HEK293T (cell line): ENCODE measurements around the gene EPB41L2.

Experiments
- CTCF ChIA-PET: fragments of 350-600 bp; formaldehyde crosslinking; extraction: SDS; loops from one replicate; lab custom pipeline; 2021; ENCODE audit warnings: antibody characterized with exemption, inconsistent platforms; lab: Yijun Ruan, JAX
- POLR2A ChIA-PET: fragments of 350-600 bp; formaldehyde crosslinking; extraction: SDS; loops from one replicate; lab custom pipeline; 2020; ENCODE audit warnings: antibody characterized with exemption, inconsistent platforms; lab: Yijun Ruan, JAX
- DNase-seq: peaks from one replicate; pipeline ENCODE4 v3.0.0; 2012; ENCODE audit warnings: mixed read lengths; ENCODE audit errors: extremely low spot score
- ARNT ChIP-seq: fragments of 450-650 bp; IDR thresholded peaks from 2 replicates; pipeline ENCODE4 v1.6.1; 2017; ENCODE audit warnings: mild to moderate bottlenecking
- BHLHE40 ChIP-seq: fragments of 450-650 bp; IDR thresholded peaks from 2 replicates; pipeline ENCODE4 v1.6.1; 2016; ENCODE audit warnings: mild to moderate bottlenecking, moderate library complexity, borderline replicate concordance
- CTBP1 ChIP-seq: fragments of 450-650 bp; IDR thresholded peaks from 2 replicates; pipeline ENCODE4 v1.6.1; 2016; ENCODE audit warnings: borderline replicate concordance
- ELF4 ChIP-seq: fragments of 450-650 bp; IDR thresholded peaks from 2 replicates; pipeline ENCODE4 v1.6.1; 2017; ENCODE audit warnings: antibody characterized with exemption
- FOXA1 ChIP-seq: fragments of 450-650 bp; IDR thresholded peaks from 2 replicates; pipeline ENCODE4 v1.6.1; 2016; ENCODE audit warnings: mild to moderate bottlenecking
- FOXK2 ChIP-seq: fragments of 450-650 bp; IDR thresholded peaks from 2 replicates; pipeline ENCODE4 v1.6.1; 2016; ENCODE audit warnings: mild to moderate bottlenecking
- FOXM1 ChIP-seq: fragments of 450-650 bp; IDR thresholded peaks from 2 replicates; pipeline ENCODE4 v1.6.1; 2017; ENCODE audit warnings: mild to moderate bottlenecking, borderline replicate concordance
- HDGF ChIP-seq: fragments of 450-650 bp; IDR thresholded peaks from 2 replicates; pipeline ENCODE4 v1.6.1; 2017; ENCODE audit warnings: antibody characterized with exemption, borderline replicate concordance
- L3MBTL2 ChIP-seq: fragments of 450-650 bp; conservative IDR thresholded peaks from 2 replicates; pipeline ENCODE4 v1.6.1; 2016; ENCODE audit warnings: mild to moderate bottlenecking
- LEF1 ChIP-seq: fragments of 450-650 bp; IDR thresholded peaks from 2 replicates; pipeline ENCODE4 v1.6.1; 2017; ENCODE audit warnings: mild to moderate bottlenecking, borderline replicate concordance
- NFRKB ChIP-seq: fragments of 450-650 bp; IDR thresholded peaks from 2 replicates; pipeline ENCODE4 v1.6.1; 2016; ENCODE audit warnings: mild to moderate bottlenecking, moderate library complexity
- PKNOX1 ChIP-seq: fragments of 450-650 bp; IDR thresholded peaks from 2 replicates; pipeline ENCODE4 v1.6.1; 2016
- SP1 ChIP-seq: fragments of 450-650 bp; IDR thresholded peaks from 2 replicates; pipeline ENCODE4 v1.6.1; 2017
- SUZ12 ChIP-seq: fragments of 450-650 bp; IDR thresholded peaks from 2 replicates; pipeline ENCODE4 v1.6.1; 2016; ENCODE audit warnings: mild to moderate bottlenecking
- TARDBP ChIP-seq: fragments of 450-650 bp; IDR thresholded peaks from 2 replicates; pipeline ENCODE4 v1.6.1; 2016
- ZNF384 ChIP-seq: fragments of 450-650 bp; IDR thresholded peaks from 2 replicates; pipeline ENCODE4 v1.6.1; 2016

EPB41L2 gene

DNA sequence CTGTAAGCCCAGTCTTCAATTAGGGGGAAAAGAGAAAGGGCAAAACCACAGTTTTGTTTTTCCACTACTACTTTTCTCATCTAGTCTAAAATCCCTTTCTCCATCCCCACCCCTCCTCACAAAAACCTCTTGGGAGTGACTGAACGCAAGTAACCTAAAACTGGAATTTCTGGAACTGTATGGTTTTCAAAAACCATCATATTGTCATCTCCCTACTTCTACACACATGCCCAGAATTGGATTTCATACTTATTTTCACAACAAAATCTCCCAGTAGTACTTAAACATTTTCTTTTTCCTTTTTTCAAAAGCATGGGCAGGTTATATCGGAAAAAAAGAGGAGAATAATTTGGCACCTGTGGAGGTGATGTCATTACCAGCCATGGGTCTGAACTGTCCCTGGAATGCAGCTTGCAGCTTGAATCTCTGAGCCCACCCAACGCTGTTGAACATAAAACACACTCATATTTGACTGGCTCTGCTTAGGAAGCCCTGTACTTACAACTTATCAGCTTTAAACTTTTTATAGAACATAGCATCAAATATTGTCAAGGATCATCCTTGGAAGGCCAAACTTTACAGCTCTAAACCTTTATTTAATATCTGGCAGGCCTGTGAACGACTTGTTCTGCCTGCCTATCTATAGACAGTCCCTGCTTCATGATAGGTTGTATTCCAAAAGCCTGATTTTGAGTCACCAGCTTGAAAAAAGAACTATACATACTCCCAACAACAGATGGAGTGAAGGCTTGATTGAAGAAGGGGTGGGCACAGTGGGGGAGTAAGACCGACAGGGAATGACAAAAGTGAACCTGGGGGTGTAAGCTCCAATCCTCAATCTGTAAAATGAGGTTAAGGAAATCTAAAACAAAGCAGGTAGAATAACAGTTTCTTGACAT lies 59.3 kb downstream of the EPB41L2 start:
- TF ChIP-seq ARNT (no peak), FOXA1 (no peak), SP1 (no peak), NFRKB (no peak)
- ChIA-PET POLR2A (interaction anchor here (0.7 kb wide), 1 partner anchor 46 kb away, joined by 3 read pairs; no protein-coding TSS in a partner anchor), CTCF (no interaction called here)
- no peak for DNase-seq

DNA sequence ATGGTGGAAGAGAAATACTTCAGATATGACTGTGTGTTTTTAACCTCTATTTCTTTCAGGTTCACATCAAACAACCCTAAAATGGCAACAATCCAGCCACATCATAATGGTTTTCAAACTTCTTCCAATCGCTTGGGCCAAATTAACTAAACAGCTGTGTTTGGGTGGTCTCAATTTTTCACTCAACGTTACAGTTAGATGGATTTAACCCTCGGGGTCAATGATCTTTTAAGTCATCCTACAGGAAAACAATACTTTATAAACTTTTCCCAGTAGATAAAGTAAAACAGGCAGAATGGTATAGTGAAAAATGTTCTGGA lies 60.4 kb downstream of the EPB41L2 start:
- TF ChIP-seq ARNT (no peak), SP1 (no peak), FOXM1 (no peak), FOXA1 (no peak), LEF1 (no peak), TARDBP (no peak), BHLHE40 (no peak), ZNF384 (no peak), HDGF (no peak)
- POLR2A ChIA-PET = no interaction called here
- CTCF ChIA-PET = no interaction called here
- no peak for DNase-seq

DNA sequence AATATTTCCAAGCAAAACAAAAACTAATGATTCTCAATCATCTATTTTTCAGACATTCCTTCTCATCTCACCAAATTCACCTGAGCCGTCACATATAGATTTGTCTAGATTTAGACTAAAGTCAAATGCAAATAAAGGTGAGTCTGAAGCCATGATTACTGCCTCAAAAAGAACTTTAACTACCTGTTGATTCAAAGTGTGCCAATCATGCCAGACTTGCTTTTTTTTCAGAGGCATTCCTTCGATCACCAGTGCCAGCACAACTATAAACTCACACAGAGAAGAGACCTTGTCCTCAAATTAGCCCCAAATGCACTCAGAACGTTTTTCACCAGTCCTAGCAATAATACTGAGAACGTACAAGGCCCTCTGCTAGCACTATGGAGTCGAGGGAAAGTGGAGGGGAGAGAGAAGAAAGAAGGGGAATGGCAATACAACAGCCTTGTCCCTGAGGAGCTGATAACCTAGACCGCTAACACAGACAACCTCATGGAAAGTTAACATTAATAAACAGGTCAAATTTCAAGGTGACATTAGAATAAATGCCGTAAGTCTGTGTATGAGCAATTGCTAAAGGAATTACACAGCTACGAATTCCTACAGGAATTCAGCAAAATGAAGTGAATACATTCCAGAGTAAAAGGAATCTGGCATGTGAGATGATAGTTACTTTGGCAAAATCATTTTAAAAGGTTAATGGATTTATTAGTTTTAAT lies 60.9 kb downstream of the EPB41L2 start:
- POLR2A ChIA-PET = no interaction called here
- no peak for TF ChIP-seq TARDBP
- no peak for TF ChIP-seq LEF1
- TF ChIP-seq L3MBTL2 = no peak
- TF ChIP-seq HDGF = no peak
- TF ChIP-seq FOXM1 = no peak
- no peak for TF ChIP-seq SP1
- TF ChIP-seq ZNF384 = no peak
- TF ChIP-seq FOXK2 = no peak
- no peak for TF ChIP-seq NFRKB
- TF ChIP-seq PKNOX1 = no peak
- TF ChIP-seq CTBP1 = no peak
- TF ChIP-seq ARNT = no peak
- no peak for TF ChIP-seq SUZ12
- no peak for TF ChIP-seq FOXA1
- no peak for TF ChIP-seq ELF4
- CTCF ChIA-PET = no interaction called here
- DNase-seq = no peak

DNA sequence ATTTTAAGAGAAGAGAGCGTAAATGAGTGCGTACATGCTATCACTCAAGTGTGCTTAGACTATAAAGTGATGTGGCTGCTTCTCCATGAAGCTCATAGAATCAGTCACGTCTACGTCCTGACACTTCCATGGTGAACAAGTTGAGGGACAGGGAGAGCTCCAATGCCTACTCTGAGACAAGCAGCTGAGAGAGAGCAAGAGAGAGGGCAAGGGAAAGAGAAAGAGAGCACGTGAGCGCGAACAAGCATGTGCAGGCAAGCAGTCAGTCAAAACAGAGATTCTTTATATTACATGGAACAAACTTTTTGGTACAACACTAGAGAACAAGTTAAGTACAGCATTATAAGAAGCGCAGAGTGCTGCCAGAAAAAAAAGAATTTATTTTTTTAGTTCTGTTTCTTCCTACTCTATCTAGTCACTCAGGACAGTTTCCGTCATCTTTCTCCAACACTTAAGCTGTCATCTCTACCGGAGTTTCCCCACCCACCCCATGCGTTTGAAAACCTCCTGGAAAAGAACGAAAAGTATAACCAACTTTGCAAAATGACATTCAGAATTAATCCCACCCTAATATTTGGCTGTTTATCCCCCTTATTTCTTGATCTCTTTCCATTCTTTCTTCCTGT lies 61.8 kb downstream of the EPB41L2 start:
- no peak for DNase-seq
- ChIA-PET POLR2A (no interaction called here), CTCF (interaction anchor here (0.6 kb wide), 1 partner anchor 134 kb away, joined by 3 read pairs; no protein-coding TSS in a partner anchor)
- TF ChIP-seq PKNOX1 (peak; percentile 56), L3MBTL2 (no peak)

DNA sequence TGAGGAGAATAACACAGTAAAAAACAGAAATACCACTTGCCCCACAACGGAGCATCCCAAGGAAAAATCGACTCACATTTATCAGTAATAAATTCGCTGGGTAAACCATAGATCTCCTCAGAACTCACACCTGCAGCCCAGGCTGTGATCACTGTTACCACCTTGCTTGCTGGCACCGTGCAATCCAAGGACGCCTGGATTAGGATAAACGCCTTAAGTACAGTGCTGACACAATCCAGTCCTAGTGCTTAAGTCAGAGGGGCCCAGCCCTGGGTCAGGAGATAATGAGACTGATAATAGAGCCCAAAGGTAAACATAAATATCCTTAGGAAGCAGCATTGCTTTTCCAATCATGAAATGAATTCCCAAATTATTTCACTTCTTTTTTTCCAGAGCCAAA lies 62.5 kb downstream of the EPB41L2 start:
- POLR2A ChIA-PET = no interaction called here
- TF ChIP-seq LEF1 (no peak), SUZ12 (no peak), FOXM1 (no peak), PKNOX1 (no peak), BHLHE40 (no peak), FOXA1 (no peak), CTBP1 (no peak), ELF4 (no peak), SP1 (no peak), ARNT (no peak), NFRKB (no peak)
- no peak for DNase-seq
- CTCF ChIA-PET = no interaction called here

GRCh38 chr6:130997061-130997753 lies 65.8 kb downstream of the EPB41L2 start:
- CTCF ChIA-PET = no interaction called here

More at GRCh38 chr6:130997061-130997753, 65.8 kb downstream of the EPB41L2 start:
- no peak for DNase-seq
- no peak for TF ChIP-seq L3MBTL2
- no peak for TF ChIP-seq PKNOX1
- no peak for TF ChIP-seq FOXK2
- POLR2A ChIA-PET = interaction anchor here (0.9 kb wide), 1 partner anchor 17 kb away, joined by 3 read pairs; no protein-coding TSS in a partner anchor
